Measurements from ENCODE around the gene CCR8.

Gene CCR8

GRCh38 chr3:39378957-39379777 lies 49.7 kb downstream of the CCR8 start:
- TF ChIP-seq CTCF (IDR thresholded peaks at IDR 0.05; ENCODE audit: insufficient read depth, low read depth, low read length, missing control alignments): no peak
- no peak for DNase-seq (ENCODE audit: low read depth)
- no peak overlapping the region for H3K4me3 ChIP-seq (ENCODE audit: low read length)

GRCh38 chr3:39379778-39380155 lies 50.3 kb downstream of the CCR8 start:
- TF ChIP-seq CTCF (IDR thresholded peaks at IDR 0.05; ENCODE audit: insufficient read depth, low read depth, low read length, missing control alignments): no peak
- H3K4me3 ChIP-seq (ENCODE audit: low read length): no peak overlapping the region
- no peak for DNase-seq (ENCODE audit: low read depth)

- no peak overlapping the region for H3K4me3 ChIP-seq (ENCODE audit: low read length)
- DNase-seq (ENCODE audit: low read depth): no peak
- TF ChIP-seq CTCF (IDR thresholded peaks at IDR 0.05; ENCODE audit: insufficient read depth, low read depth, low read length, missing control alignments): no peak
These were observed 51.9 kb downstream of the CCR8 start for GRCh38 chr3:39381432-39381831.

Data from epithelial cell of esophagus (primary cell).